NCI-H748 treated with DMSO at 0.1 percent for 48 hours (cell line): ENCODE data around the gene PTK6.
"Not testable (repeated sequence)": the region's sequence is repeated elsewhere in the genome, so short reads cannot be mapped to it uniquely, and the experiment has no call there.

ENCODE experiments used
- DNase-seq: peaks from one replicate; lab custom pipeline; 2025; lab: John Stamatoyannopoulos, UW

Gene PTK6

DNA sequence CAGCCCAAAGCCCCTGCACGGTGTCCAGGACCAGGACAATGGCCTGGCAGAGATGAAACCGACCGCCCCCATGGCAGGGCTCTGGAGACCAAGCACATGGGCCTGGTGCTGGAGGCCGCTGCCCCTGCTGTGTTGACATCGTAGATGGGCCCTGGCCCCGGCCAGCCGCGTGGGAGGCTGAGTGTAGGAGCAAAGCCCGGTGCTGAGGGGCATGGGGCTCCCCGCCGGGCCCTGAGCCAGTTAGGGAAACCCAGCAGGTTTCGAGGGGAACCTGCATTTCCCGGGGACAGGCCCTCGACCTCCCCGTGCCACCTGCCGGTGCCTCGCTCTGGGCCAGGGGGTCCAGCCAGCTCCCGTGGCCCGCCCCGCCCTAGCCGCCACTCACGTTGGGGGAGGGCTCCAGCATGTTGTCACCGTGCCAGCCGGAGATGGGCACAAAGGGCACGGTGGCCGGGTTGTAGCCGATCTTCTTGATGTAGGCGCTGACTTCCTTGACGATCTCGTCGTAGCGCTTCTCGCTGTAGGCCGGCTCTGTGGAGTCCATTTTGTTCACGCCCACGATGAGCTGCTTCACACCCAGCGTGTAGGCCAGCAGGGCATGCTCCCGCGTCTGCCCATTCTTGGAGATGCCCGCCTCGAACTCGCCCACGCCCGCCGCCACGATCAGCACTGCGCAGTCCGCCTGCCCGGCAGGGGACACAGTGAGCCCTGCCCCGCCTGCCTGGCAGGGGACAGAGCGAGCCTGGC is 42.6 kb downstream of the PTK6 start:
- no peak for DNase-seq

DNA sequence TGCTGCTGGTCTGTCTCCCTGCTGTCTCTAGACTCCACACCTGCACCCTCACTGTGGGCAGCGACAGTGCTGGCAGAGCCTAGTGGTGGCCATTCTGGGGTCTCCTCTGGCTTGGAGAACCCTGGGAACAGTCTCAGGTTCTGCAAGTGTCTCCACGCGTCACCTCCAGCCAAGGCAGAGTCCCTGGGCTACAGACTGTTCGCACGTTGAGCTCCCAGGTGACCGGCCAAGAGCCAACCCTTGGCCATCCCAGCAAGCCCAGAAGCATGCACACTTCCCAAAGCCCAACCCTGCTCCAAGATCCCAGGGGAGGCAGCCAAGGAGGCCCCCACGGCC is 43.1 kb downstream of the PTK6 start:
- no peak for DNase-seq

DNA sequence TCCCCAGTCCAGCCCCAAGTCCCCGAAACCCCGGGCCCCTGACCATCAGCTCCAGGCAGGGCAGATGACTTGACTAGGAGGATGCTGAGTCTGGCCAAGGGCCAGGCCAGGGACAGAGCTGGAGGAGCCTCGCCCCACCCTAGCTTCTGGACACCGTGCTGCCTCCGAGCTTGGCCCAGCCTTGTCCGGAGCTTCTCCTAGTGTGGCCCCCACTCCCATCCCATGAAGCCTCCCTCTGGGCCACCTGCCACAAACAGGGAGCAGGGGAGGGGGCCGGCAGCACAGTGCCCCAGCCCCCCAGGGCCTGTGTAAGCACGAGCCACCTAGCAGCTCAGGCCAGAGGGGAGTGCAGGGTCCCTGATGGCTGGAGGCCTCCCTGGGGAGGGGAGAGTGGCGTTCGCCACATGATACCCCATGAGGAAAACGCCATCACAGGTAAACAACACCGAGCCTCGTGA is 43.6 kb downstream of the PTK6 start:
- DNase-seq: no peak

DNA sequence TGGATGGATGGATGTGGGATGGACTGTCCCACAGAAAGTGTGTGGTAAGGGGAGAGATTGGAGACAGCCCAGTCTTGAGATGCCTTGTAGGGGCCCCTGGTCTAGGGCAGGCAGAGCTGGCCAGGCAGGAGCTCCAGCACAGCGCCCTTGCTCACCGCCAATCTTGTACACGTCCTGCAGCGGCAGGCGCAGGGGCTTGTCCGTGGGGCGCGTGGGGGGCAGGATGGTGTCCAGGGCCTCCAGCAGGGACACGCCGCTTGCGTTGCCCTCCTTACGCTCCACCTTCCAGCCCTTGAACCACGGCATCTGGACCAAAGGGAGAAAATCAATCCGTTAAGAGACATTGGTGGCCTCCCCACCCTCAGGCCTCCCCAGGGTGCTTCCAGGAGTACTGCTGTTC is 44.2 kb downstream of the PTK6 start:
- no peak for DNase-seq

DNA sequence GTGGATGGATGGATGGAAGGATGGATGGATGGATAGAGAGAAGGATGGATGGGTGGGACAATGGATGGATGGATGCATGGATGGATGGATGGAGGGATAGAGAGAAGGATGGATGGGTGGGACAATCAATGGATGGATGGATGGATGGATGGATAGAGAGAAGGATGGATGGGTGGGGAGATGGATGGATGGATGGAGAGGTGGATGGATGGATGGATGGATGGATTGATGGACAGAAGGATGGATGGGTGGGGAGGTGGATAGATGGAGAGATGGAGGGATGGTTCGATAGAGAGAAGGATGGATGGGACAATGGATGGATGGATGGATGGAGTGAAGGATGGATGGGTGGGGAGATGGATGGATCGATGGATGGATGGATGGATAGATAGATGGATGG is 44.7 kb downstream of the PTK6 start:
- DNase-seq: no peak

DNA sequence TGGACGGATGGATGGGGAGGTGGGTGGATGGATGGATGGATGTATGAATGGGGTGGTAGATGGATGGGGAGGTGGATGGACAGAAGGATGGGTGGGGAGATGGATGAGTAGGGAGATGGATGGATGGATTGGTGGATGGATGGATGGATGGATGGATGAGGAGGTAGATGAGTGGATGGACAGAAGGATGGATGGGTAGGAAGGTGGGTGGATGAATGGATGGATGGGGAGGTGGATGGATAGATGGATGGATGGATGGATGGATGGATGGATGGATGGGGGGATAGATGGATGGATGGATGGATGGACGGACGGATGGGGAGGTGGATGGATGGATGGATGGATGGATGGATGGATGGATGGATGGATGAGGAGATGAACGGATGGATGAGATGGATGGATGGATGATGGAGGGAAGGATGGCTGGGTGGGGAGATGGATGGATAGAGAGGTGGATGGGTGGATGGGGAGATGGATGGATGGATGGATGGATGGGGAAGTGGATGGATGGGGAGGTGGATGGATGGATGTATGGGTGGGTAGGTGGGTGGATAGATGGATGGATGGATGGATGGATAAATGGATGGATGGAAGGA is 45.4 kb downstream of the PTK6 start:
- no peak for DNase-seq

DNA sequence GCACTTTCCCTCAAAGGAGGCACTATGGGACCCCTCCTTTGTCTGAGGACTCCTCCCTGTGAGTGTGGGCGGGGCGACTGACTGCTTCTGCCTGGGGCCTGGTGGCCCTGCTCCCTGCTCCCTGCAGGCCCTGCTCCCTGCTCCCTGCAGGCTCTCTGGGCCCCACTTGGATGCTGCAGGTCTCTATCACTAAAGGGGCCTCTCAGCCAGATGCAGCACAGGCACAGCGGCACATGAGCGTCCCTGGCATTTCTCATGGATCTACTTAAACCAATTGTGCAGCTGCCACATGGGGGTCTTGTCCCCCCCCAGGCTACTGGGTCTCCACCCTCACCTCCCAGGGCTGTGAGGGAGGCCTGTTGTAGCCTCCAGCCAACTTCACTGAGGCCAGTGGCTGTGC is 46.1 kb downstream of the PTK6 start:
- no peak for DNase-seq

DNA sequence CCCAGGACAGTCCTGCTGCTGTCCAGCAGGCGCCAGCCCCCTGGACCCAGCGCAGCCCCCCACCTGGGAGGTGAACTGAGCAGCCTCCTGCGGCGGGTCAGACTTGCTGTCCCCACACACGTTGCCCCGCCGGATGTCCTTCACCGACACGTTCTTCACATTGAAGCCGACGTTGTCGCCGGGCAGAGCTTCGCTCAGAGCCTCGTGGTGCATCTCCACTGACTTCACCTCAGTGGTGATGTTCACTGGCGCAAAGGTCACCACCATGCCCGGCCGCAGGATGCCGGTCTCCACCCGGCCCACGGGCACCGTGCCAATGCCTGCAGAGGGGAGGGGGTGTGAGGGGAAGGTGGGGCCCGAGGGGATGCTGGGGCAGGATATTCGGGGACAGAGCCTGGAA is 46.8 kb downstream of the PTK6 start:
- no peak for DNase-seq

DNA sequence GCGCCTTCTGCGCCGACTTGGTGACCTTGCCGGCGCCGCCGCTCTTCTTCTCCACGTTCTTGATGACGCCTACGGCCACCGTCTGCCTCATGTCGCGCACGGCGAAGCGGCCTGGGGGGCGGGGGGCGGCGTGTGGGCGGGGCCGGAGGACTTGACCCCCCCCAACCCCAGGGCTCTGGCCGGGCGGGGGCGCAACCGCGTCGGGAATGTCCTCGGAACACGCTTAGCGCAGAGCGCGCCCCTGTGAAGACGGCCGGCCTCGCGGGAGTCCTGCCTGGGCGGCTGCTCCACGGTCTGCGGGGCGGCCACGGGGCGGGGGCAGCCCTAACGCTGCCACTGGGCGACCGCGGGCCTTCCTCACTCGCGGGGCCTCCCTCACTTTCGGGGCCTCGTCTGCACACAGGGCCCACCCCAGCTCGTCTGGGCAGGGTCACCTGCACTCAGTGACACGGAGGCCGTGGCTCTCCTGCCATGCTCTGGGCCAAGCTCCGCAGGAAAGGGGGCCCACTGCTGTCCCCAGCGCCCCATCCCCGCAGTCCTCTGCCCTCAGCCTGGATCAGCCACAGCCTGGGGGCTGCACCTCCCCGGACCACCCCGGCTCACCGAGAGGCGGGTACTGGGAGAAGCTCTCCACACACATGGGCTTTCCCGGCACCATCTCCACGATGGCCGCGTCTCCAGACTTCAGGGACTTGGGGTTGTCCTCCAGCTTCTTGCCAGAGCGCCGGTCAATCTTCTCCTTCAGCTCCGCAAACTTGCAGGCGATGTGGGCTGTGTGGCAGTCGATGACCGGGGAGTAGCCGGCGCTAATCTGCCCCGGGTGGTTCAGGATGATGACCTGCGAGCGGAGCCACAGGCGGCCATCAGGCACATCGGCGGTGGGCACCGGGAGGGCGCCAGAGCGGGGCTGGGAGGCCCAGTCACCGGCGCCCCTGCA is 48.6 kb downstream of the PTK6 start:
- DNase-seq: no peak

DNA sequence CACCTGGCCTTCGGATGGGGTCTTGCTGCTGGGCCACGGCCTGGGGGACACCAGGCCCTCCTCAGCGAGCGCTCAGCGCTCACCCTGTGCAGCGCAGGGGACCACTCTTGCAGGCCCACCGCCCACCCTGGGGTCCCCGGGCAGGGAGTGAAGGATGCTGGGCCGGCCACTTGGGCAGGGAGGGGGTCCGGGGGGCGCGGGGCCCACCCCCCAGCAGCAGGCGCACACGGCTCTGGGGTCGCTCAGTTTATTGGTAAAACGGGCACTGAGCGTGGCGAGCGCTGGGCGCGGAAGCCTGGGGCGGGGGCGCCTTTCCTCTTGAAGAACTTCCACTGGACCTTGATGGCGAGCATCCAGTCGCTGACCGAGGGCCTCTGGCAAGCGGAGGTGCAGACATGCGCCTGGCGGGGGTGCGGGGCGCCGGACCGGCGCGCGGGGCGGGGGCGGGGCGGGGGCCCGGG is 49.4 kb downstream of the PTK6 start:
- DNase-seq: no peak

DNA sequence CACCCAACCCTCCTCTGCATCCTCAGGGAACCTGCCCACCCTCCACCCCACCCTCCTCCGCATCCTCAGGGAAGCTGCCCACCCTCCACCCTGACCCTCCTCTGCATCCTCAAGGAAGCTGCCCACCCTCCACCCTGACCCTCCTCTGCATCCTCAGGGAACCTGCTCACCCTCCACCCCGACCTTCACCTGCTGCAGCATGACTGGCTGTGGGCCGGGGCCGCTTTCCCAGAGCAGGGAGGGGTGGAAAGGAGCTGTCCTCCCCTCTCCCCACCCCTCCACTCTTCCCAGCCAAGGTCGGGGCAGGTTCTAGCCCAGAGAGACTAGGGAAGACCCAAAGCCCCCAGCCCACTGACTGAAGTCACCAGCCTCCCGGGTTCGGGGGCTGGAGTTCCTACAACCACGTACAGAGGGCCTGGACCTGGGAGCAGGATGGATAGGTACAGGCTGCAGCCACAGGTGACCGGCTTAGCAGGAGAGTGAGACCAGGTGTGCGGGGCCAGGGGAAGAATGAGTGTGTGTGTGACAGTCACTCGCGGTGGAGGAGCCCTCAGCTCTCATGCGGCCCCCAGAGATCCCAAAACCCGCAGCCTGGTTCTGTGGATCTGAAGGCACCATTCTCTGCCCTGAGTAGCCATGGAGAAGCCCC is 49.9 kb downstream of the PTK6 start:
- DNase-seq: no peak

DNA sequence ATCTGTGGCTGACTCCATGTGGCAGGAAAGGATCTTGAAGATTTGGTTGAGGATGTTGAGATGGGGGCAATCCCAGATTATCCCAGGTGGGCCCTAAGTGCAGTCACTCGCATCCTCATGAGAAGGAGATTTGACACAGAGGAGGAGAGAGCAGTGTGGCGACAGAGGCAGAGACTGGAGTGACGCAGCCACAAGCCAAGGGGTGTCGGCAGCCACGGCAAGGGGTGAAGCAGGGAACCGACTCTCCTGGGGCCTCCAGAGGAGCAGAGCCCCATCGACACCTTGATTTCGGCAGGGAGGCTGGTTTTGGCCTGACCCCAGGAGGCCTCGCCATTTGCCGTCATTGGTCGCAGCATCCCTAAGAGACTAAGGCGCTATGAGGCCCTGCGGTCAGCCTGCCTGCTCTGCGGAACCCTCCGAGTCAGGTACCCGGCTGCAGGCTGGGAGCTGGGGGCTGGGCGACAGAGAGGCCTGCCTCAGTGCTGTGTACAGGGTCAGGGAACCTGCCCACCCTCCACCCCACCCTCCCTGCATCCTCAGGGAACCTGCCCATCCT is 50.8 kb downstream of the PTK6 start:
- DNase-seq: no peak

DNA sequence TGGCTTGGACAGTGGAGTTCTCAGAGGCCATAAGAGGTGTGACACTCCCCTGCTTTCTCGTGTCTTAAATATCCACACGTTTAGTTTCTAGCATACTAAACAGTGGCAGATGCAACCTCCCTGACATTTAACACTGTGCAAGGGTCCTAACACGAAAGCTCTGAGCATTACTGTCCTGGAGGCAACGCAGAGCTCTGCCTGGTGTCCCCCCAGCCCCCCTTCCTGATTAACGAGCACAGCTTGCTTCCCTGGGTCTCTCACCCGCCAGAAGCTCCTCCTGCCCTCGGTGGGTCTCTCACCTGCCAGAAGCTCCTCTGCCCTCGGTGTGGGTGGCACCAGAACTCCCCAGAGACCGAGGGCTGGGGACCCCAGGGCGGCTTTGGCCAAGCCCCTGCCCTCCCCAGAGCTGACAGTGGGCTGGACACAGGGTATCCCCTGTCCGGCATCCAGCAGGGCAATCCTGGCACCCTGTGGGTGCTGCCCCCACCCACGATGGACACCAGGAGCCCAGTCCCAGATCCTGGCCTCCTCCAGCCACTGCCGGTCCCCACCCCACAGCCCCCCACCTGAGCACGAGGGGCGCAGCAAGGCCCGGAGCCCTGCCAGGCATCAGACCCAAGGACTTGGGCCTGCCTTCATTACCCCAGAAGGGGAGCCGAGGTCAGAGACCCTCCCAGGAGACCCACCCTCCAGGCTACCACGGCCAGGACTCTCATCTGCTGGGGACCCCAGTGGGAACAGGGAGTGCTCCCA is 52.3 kb downstream of the PTK6 start:
- no peak for DNase-seq

DNA sequence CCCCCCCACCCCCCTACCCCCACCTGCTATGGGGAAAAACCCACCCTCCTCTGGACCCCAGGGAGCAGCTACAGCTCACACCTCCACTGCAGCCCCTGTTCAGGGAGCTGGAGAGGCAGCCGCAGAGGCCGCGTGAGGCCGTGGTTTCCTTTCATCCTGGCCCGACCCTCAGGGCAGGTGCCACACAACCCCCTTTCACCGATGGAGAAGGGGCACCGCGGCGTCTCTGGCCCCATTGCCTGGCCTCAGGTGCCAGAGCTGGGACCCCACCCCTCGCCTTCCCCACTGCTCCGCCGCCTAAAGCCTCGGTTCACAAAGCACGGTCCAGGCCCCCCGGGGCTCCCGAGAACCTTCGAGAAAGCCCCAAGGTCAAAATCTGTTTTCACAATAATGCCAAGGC is 52.9 kb downstream of the PTK6 start:
- DNase-seq: no peak

DNA sequence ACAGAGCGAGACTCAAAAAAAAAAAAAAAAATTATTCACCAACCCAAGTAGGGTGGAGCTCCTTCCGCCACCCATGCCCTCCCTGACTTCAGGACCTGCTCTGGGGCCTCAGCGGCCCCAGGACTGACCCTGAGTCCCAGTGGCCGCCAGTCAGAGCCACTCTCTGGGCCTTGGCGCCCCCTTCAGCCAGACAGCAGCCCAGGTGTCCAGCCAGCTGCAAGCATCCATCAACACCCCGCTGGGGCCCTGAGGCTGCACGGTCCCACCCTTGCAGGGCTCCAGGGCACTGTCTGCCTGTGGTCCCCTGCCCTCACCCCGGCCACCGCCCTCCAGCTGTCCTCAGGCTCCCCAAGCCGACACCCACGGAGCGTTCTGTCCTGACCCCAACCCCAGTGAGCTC is 53.3 kb downstream of the PTK6 start:
- DNase-seq: no peak

DNA sequence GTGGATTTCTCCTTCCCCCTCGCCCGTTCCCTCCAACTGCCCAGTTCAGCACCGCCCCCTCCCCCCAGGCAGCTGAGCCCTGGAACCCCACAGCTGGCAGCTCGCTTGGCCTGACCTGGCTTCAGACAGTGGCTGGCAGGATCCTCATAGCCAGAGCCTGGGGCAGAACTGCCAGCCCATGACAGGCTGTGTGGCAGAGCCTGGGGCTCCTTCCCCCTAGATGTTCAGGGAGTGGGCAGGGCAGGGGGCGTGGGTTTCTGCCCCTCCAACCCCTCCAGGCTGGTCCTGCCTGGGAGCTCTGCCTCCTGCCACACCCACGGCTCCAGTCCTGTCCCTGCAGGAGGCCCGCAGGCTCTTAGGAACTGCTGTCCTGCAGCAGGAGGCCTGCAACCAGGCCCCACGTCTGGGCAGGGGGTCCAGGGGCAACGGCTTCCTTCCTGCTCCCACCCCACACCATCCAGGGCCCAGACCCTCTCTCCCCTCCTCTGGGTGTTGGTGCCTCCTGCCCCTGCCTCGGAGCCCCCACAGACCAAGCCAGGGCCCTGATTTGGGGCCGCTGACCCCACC is 55.1 kb downstream of the PTK6 start:
- DNase-seq: no peak

DNA sequence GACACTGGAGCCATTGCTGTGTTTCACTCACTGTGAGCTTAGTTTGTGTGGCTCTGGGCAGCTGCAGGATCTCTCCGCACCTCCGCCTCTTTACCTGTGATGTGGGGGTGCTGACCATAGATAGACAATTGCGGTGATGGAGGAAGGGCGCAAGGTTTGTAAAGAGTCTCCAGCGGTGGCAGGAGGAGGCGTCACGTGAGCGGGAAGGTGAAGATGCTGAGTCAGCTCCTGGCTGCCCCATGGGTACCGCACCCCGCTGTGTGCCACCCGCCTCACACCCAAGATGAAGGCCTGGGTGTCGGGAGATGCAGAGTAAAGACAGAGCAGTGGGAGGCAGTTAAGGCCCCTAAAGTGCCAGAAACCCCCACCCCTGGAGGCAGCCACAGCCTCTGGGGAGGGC is 55.7 kb downstream of the PTK6 start:
- no peak for DNase-seq

DNA sequence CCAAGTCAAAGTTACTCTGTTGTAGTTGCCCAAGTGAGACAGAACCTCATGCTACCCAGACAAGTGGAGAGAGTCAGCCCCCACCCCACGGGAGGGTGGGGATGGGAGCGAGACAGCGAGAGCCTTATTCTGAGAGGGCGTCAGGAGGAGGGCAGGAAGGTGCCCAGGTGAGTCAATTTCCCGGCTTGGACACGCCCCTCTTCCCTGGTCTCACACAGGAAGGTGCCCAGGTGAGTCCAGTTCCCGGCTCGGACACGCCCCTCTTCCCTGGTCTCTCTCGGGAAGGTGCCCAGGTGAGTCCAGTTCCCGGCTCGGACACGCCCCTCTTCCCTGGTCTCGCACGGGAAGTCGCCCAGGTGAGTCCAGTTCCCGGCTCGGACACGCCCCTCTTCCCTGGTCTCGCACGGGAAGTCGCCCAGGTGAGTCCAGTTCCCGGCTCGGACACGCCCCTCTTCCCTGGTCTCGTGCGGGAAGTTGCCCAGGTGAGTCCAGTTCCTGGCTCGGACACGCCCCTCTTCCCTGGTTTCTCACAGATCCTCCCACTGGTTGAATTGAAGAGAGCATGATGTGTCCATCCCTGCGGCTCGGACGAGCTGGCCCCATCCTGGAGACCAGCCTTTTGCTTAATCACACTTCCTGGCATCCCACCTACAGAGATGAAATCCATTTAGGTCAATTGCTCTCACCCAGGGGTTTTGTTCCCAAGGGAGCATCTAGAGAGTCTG is 57.3 kb downstream of the PTK6 start:
- not testable (repeated sequence) for DNase-seq

DNA sequence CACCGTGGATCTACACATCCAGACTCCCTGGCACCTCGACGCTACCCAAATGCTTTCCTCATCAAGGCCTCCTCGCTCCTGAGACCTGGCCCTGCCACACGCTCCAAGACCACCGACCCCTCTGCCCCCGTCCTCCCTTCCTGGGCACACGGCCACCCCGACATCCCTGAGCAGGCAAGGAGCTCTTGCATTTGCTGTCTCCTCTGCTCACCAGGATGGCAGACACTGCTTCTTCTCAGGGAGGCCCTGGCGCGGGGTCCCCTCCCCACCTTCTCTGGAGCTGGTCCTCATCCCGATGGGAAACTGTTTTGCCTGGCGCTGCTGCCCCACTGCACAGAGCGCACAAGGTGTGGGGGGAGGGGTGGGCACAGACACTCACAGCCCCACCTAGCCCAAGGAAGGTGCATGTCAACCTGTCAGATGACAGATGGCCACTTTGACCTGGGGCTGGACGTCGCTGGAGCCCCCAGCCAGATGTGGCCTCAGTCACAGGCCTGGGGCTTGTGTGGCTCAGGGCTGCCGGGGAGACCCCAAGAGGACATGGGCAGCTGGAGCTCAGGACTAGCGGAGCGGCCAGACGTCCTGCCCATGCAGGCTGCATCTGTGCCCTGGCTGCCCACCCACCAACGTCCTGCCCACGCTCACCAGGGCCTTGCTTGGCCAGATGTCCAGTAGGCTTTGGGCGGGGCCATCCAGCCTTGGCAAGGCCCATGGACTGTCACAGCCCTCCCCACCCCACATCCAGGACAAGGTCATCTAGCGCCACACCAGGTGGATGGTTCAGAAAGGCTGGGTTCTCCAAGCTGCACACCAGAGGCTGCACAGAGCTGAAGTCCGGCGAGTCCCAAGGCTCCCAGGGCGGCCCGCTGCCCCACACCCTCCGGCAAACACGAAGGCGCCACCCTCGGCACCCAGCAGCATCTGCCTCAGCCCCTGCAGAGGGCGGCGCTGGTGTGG is 58.6 kb downstream of the PTK6 start:
- DNase-seq: no peak
